NAMALWA (cell line): ENCODE measurements around the gene IL1RL1.

Experiments
- DNase-seq: peaks from one replicate; pipeline ENCODE4 v3.0.0-alpha.2; 2015; ENCODE audit warnings: low spot score

The IL1RL1 gene

DNA sequence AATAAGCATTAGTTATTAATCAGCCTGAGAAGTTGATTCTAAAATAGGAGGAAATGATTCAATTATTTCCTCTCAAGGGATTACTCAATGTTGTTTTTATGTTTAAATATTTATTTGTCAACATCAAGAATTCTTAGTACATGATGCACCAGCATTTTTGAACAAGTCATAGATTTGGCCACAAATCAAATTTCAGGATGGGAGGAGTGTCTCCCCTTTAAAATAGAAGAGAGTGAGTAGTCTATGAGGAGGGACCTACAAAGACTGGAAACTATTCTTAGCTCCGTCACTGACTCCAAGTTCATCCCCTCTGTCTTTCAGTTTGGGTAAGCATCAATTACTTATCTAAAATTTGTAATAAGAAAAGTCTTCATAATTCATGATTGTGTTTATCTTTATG lies 25.6 kb downstream of the IL1RL1 start:
- no peak for DNase-seq

DNA sequence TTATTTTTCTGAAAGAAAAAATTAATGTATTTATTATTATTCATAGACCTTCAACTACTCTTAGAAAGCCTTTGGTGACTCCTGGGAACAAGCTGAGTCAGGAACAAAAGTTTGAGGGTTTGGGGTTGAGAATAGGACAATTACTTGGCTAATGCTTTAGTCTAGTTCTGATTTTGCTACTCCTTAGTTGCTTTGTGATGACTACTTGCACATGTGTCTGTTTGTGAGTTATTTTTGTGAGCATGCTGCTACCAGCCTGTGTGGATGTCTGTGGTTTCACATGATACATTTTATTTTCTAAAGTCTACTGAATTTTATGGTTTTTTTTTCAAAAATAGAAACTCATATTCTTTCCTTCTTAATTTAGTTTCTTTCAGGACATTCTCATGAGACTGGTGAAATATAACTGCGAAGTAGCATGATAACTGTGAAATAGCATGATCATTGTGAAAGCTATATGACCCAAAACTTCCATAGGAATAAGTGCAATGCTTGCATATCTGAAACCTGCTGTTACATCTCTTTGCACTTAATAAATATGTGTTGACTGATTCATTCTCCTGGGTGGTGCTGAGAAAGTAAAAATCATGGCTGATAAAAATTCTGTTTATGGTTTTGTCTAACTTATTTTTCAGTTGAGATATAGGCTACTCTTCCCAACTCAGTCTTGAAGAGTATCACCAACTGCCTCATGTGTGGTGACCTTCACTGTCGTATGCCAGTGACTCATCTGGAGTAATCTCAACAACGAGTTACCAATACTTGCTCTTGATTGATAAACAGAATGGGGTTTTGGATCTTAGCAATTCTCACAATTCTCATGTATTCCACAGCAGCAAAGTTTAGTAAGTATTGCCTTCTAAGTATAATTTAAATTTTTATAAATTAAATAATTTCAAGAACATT lies 26.4 kb downstream of the IL1RL1 start:
- DNase-seq = no peak

DNA sequence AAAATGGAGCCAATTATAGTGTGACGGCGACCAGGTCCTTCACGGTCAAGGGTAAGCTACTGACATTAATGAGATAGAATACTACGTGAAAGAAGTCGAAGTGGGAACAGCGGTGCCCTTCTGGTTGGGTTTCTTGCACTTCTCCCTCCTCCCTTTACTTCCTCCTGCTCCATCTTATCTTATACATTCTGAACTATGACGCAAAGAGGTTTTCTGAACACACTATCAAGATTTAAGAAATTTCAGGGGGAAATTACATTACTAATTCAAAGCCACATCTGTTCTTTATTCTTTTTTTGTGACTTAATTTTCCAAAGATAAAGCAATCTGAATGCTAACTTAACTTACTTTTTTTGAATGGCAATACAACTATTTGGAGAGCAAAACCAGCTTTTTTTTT lies 29.4 kb downstream of the IL1RL1 start:
- no peak for DNase-seq

DNA sequence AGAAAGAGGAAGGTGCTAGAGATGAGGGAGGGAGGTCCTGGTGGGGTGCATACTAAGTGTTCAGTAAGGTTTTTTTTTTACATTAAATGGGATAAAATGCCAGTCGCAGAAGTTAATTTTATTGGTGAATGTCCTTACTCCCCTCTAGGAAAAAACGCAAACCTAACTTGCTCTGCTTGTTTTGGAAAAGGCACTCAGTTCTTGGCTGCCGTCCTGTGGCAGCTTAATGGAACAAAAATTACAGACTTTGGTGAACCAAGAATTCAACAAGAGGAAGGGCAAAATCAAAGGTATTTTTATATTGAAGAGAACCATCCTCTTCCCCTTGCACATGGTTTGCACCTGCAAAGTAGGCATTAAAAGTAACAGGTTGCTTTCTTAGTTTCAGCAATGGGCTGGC lies 31.5 kb downstream of the IL1RL1 start:
- no peak for DNase-seq

DNA sequence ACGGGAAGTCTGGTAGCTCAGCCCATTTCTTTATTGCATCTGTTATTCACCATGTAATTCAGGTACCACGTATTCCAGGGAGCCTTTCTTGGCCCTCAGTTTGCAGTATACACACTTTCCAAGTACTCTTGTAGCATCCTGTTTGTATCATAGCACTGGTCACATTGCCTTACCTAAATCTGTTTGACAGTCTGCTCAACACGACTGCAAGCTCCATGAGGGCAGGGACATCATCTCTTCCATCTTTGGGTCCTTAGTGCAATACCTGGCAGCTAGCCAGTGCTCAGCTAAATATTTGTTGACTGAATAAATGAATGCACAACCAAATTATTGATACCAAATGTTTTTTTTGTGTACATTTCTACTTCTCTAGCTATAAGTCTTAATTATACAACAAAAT lies 33.0 kb downstream of the IL1RL1 start:
- no peak for DNase-seq

DNA sequence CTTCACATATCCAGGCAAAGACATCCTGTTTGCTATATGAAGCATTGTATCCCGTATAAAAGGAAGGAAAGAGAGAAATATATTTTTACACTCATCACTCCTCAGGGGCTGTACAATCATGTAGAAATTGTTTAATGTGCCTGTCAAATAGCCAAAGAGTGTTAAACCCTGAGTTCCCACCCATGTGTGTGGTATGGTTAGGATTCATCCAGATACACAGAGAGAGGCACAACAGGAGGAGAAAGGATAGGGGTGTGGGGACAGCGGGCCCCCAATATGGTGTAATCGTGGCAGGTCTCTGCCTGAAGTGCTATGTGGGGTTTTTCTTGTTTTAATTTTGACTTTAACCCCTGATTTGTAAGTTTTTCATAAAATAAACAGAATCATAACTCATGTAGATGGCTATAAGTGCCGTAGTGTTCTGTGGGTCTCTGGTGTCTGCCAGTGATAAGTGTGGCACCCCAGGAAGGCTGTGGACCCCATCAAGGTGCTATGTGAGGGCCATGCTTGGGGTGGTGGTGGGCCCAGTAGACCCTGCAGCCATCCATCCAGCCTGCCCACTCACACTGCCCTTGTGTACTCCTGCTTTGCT lies 34.1 kb downstream of the IL1RL1 start:
- no peak for DNase-seq

DNA sequence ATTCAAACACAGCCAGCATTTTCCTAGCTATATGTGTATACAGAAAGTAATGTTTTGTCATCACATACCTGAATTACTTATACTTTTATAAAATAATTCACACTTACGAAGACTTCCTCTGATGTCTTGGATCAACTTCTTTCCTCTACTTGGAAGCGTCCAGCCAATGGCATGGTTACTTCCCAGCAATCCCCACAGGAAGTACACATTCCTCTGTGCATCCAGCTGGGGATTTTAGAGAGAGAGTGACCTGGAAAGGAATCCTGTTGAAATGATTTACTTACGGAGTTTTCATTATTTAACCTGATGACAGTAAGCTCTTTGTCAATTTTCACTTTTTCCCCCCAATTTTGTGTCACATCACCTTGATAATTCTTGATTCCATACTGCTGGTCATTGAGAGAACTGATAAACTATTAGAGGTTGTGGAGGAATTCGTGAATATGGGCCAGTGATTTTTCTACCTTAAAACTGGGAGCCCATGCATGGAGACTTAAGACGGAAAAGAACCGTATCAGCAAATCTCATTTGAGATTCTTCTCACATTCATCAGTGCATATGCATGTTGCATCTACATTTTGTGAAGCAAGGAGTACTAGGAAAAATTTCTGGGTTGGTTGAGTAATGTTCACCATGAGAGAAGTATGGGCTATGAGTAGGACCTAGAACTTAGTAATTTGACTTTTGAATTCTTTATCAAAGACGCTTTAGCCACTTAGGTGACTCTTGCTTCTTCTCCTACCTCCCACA lies 35.2 kb downstream of the IL1RL1 start:
- DNase-seq = no peak

DNA sequence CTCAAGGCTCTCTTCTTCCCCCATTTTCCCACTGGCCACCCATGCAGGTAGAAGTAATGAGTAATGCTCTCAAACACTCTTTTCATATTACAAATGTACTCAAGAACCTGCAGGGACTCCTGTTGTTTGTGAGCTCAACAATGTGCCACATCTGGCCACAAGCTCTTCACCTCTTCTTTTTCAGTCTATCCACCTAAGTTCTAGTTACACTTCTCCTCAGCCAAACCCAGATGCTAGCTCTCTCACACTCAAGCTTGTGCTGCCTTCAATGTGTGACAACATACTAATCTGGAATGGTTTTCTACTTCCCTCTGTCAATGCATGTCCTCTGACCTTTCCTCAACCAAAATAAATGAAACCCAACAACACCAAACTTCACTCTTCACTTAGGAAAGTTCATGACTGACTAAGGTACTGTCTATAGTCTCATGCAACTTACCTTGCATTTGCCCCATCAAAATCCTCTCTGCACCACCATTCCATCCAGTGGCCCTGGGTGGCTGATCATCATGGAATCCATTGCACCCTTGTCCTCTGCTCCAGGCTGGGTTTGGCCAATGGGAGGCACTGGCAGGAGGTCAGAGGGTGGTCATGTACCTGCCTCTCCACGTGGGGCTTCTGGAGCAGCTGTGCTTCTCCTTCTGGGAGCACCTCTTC lies 38.9 kb downstream of the IL1RL1 start:
- peak; percentile 1 for DNase-seq

DNA sequence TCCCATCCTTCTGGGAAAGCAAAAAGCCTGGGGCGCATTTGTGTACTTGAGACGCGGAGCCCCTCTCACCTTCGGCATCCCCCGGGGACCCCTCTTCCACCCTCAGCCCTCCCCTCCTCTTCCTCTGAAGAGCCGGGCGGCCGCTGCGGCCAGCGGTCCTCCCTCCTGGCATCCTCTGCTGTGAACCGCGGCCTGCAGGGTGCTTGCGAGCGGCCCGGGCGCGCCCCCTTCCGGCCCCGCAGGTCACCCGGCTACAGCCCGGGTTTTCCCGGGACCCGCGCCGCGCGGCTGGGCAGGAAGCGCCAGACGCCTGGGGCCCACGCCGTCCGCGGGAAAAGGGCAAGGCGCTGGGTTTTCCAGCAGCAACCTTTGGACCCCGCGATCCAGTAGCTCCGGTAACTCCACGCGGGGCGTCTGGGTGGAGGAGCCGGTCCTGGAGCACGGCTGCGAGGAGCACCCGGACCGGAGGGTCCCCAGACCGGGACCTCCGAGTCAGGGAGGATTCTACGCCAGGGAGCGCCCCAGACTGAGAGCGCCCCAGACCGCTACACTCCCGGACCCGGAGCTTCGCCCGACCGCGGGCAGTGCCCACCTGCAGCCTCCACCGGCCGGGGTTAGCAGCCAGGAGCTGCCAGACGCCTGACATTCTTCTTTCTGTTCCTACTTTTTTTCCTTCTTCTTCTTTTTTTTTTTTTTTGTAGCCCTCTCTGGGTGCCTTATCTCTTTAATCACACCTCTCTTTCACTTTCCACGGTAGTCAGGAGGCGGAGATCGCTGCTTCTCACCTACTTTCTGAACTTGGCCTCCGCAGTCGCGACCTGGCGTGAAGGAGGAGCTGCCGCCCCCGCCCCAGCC lies 44.4 kb downstream of the IL1RL1 start, which contains the start of gene IL18R1:
TSS of gene IL18R1 (plus strand) at position 271 of the 855 bp plus-strand sequence. CDS start 6,865 bp downstream, outside the sequence.
- peak; percentile 10 for DNase-seq

DNA sequence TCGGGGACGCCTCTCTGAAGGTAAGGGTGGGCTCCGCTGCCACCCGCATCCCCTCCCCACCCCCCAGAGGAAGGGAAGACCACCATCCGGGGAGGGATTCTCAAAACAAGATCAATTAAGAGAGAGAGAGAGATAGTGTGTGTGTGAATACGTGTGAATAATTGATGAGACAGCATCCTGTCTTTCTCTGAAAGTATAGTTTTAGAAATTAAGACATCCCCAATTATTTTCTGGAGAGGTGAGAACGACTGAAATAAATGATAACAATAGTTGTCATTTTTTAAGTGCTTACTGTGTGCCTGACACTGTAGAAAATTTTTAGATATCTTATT lies 45.0 kb downstream of the IL1RL1 start:
- DNase-seq = no peak

DNA sequence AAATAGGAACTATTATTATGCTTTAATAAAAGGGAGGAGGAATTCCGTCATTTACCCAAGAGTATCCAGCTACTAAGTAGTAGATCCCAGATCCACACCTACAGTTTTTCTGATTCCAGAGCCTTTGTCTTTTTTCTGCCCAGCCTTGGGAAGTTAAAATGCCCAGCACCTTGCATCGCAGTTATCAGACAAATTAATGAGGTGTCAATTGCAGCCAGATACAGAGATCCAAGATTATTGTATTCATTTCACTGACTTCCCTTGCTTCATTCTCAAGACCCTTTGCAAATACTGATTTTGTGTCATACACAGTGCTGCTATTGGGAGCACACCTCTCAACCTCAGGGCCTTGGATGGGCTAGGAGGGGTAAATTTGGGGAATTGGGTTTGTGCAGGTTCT lies 45.4 kb downstream of the IL1RL1 start:
- DNase-seq = no peak

DNA sequence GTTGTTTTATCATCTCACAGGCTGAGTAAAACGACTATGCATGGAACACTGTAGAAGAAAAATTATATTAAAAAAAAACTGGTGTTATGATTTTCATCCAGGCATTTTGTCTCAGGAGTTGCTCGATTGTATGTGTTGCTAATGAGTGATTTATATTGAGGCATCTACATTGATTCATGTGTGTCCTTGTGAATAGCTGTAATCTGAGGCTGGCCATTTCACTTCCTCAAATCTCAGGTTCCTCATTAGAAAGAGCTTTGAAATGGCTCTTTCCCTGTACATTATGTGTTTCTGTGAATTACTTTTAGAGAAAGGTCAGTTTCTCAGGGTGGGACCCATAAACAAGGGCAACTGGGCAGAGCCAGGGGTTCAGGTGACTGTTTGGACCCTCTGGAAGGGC lies 46.6 kb downstream of the IL1RL1 start:
- no peak for DNase-seq

DNA sequence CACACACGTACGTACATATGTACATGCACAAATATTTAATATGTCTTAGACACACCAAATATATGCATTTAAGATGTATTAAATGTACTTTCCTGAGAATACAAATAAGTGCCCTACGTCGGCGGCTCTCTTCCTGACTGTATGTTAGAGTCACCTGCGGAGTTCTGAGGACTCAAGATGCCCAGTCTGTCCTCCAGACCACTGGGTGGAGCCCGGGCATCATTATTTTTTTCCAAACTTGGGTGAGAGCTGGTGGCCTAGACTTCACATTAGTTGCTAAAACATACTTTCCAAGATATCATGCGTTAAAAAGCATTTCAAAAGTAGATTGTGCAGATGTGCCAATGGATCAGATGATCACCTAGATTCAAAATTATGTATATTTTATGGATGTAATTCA lies 47.1 kb downstream of the IL1RL1 start:
- DNase-seq = no peak

DNA sequence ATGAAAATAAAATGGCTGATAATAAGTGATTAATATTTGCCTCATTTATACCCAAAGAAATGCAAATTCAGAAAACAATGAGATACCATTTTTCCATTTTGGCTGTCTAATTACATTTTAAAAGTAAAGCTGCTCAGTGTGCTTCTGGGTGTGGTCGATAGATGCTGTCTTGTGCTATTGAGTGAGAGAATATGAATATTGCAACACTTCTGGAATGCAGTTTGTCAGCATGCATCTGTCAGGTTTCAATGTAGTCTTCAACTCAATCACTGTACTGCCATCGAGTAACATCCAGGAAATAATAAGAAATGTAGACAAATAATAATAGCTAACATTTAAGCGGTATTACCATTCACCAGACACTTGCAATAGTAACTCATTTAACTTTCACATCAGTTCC lies 48.2 kb downstream of the IL1RL1 start:
- no peak for DNase-seq

DNA sequence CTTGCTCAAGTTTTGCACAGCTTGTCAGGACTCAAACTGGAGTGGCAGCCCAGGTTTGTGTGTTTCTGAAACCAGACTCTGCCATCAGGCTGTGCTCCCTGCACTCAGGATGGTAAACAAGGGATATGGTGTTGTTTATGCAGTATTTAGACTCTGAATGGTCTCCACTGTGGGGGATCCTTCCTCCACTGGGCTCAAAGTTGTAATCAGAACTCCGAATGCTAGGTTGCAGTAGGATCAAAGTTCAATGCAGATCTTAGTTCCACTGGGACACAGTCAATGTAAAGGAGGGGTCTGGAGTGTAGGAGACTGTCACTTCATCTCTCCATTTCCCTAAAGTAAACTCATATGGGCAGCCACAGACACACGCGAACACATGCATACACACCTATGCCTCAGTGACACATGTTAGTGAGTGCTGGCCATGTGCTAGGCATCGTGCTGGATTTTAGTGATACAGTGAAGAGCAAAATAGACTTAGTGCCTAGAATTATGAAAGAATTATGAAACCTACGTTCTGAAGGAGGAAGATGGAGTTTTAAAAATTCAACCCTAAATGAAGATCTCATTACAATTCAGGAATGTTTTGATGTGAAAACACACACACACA lies 50.4 kb downstream of the IL1RL1 start:
- no peak for DNase-seq

DNA sequence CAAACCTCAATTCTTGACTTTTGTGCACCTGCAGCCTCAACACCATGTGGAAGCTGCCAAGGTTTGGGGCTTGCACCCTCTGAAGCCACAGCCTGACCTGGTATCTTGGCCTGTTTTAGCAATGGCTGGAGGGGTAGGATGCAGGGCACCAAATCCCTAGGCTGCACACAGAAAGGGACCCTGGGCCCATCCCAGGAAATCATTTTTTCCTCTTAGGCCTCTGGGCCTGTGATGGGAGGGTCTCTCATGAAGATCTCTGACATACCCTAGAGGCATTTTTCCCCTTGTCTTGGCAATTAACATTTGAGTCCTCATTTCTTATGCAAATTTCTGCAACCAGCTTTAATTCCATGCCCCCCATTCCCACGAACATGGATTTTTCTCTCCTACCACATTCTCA lies 54.4 kb downstream of the IL1RL1 start:
- no peak for DNase-seq

DNA sequence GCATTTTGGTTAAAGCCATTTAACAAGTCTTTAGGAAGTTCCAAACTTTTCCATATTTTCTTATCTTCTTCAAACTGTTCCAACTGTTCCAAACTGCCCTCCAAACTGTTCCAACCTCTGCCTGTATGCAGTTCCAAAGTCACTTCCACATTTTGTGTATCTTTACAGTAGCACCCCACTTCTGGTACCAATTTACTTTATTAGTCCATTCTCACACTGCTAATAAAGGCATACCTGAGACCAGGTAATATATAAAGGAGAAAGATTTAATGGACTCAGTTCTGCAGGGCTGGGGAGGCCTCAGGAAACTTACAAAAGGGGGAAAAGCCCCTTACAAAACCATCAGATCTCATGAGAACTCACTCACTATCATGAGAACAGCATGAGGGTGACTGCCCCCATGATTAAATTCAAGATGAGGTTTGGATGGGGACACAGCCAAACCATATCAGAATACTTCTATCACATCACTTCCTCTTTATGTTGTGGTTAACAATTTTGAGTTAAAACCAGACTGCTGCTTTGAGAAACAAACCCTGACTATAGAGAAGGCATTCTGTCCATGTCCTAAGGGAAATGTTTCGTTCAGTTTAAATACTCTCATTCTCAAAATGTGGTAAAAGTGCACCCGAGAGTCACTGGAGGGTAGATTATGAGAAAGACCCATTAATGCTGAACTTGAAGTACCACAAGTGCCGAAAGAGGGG lies 55.2 kb downstream of the IL1RL1 start:
- no peak for DNase-seq

DNA sequence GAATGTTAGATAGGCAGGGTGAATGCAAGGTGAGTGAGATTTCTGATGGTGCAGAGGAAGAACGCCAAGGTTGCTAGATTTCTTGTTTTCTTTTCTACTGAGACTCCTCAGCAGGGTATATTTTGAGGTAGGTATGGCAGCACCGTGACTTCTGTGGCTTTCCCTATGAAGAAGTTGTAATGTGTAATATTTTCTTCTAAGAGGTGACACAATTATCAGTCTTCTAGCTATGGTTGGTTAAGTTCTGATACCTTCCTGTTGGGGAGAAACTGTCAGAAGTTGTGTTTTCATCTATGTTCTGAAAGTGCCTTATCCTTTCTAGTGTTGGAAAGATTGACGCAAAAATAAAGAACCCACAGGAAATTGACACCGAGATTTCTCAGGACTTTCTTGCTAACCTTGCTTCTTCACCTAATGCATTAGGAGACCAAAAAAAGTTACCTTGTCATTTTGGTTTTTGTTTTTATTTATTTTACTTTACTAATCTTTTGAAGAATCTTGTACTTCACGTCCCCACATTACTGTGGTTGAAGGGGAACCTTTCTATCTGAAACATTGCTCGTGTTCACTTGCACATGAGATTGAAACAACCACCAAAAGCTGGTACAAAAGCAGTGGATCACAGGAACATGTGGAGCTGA lies 56.1 kb downstream of the IL1RL1 start:
- DNase-seq = no peak

DNA sequence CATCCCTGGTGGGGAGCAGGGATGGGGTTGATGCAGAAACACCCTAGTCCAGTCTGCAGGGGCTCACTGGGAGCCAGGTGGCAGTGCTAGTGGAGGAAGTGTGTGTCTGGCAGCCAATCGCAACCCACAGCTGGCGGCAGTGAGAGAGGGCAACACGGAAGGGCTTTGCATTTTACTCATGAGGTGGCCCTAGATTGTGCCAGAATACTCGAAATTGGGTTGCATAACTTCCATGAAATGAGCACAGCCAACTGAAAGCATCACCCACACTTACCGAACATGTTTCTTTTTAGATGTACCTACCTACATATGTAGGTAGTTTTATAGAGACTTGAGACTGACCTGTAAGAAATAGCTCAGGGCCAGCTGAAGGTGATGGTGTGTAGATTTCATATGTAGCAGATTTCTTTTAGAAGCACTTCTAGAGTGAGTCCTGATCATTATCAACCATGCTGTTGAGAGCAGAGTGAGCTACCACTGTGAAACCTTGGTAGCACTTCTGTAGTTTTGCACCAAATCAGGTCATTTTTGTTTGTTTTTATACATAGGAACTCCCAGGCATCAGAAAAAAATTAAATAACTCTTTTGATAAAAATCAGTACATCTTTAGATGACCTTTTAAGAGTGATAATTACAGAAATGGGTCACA lies 57.2 kb downstream of the IL1RL1 start:
- DNase-seq = no peak
